HepG2 (cell line): ENCODE results near the gene ALDH3A1. TPM values are rescaled to one million over a fixed set of nuclear protein-coding genes. Genes with fewer than 3 reads are reported as not detected.
A peak's percentile ranks its signal among the peaks of the same experiment; 100 is the strongest.

Experiments used
- FIP1L1 ChIP-seq: fragments of 200-400 bp; formaldehyde crosslinking; IDR thresholded peaks from 2 replicates; pipeline ENCODE4 v1.6.1; 2018; ENCODE audit warnings: low read depth, mild to moderate bottlenecking, low read length, moderate library complexity, borderline replicate concordance; ENCODE audit not compliant: insufficient read depth
- FOXA1 ChIP-seq, 2 experiments: fragments of 450-650 bp in 1 of 2; sonication (generic) in 1 of 2; formaldehyde crosslinking in 1 of 2; IDR thresholded peaks; 2 replicates each; pipeline versions ENCODE4 v1.4.0 to v1.6.1; 2016 to 2020; ENCODE audit warnings: missing genetic modification reagents in 1 of 2
- FOXA3 ChIP-seq: IDR thresholded peaks from 2 replicates; pipeline ENCODE4 v1.6.1; 2016; ENCODE audit warnings: missing genetic modification reagents, missing compliant biosample characterization
- FOXJ3 ChIP-seq: sonication (generic); formaldehyde crosslinking; IDR thresholded peaks from 2 replicates; pipeline ENCODE4 v1.4.0; 2020; ENCODE audit warnings: missing genetic modification reagents, mild to moderate bottlenecking, borderline replicate concordance
- FOXM1 ChIP-seq: sonication (generic); formaldehyde crosslinking; IDR thresholded peaks from 2 replicates; pipeline ENCODE4 v1.5.0; 2020; ENCODE audit warnings: missing genetic modification reagents
- GPBP1L1 ChIP-seq: sonication (generic); formaldehyde crosslinking; IDR thresholded peaks from 2 replicates; pipeline ENCODE4 v1.5.0; 2020; ENCODE audit warnings: mild to moderate bottlenecking, missing genetic modification reagents
- HINFP ChIP-seq: sonication (generic); formaldehyde crosslinking; IDR thresholded peaks from 2 replicates; pipeline ENCODE4 v1.4.0; 2020; ENCODE audit warnings: low read depth, mild to moderate bottlenecking, missing genetic modification reagents
- MLLT10 ChIP-seq: sonication (generic); formaldehyde crosslinking; IDR thresholded peaks from 2 replicates; pipeline ENCODE4 v1.4.0; 2020; ENCODE audit warnings: missing genetic modification reagents
- MTA3 ChIP-seq: sonication (generic); formaldehyde crosslinking; IDR thresholded peaks from 2 replicates; pipeline ENCODE4 v1.4.0; 2020; ENCODE audit warnings: missing genetic modification reagents
- SMYD3 ChIP-seq: sonication (generic); formaldehyde crosslinking; IDR thresholded peaks from 2 replicates; pipeline ENCODE4 v1.8.1; 2023; ENCODE audit warnings: mild to moderate bottlenecking, missing genetic modification reagents
- ZFP91 ChIP-seq: sonication (generic); formaldehyde crosslinking; IDR thresholded peaks from 2 replicates; pipeline ENCODE4 v1.9.0; 2022; ENCODE audit warnings: missing genetic modification reagents, mild to moderate bottlenecking, borderline replicate concordance
- ZNF251 ChIP-seq: sonication (generic); formaldehyde crosslinking; IDR thresholded peaks from 2 replicates; pipeline ENCODE4 v1.9.0; 2021; ENCODE audit warnings: mild to moderate bottlenecking, missing genetic modification reagents
- ZNF367 ChIP-seq: sonication (generic); formaldehyde crosslinking; IDR thresholded peaks from 2 replicates; pipeline ENCODE4 v1.4.0; 2020; ENCODE audit warnings: missing genetic modification reagents, borderline replicate concordance
- ZNF432 ChIP-seq: sonication (generic); formaldehyde crosslinking; IDR thresholded peaks from 2 replicates; pipeline ENCODE4 v1.5.0; 2020; ENCODE audit warnings: missing genetic modification reagents, mild to moderate bottlenecking, borderline replicate concordance
- ZNF670 ChIP-seq: sonication (generic); formaldehyde crosslinking; IDR thresholded peaks from 2 replicates; pipeline ENCODE4 v1.8.0; 2022; ENCODE audit warnings: mild to moderate bottlenecking, missing genetic modification reagents, borderline replicate concordance
- ZNF674 ChIP-seq: sonication (generic); formaldehyde crosslinking; IDR thresholded peaks from 2 replicates; pipeline ENCODE4 v1.5.0; 2020; ENCODE audit warnings: low read depth, mild to moderate bottlenecking, missing genetic modification reagents
- ZNF709 ChIP-seq: sonication (generic); formaldehyde crosslinking; IDR thresholded peaks from 2 replicates; pipeline ENCODE4 v1.5.0; 2020; ENCODE audit warnings: mild to moderate bottlenecking, missing genetic modification reagents
- ZNF746 ChIP-seq: sonication (generic); formaldehyde crosslinking; IDR thresholded peaks from 2 replicates; pipeline ENCODE4 v1.8.0; 2022; ENCODE audit warnings: mild to moderate bottlenecking, missing genetic modification reagents
- ZSCAN5A ChIP-seq: sonication (generic); formaldehyde crosslinking; IDR thresholded peaks from 2 replicates; pipeline ENCODE4 v1.8.0; 2022; ENCODE audit warnings: mild to moderate bottlenecking, missing genetic modification reagents, borderline replicate concordance
- polyA plus RNA-seq, 8 experiments: library from polyadenylated mRNA; depleted of rRNA in 3 of 8; stranded (reverse) in 7 of 8; unstranded in 1 of 8; fragments of >200 nt; fragmentation: Illumina TruSeq in 4 of 8; extraction: Trizol in 4 of 8; gene quantifications; 2 replicates each; pipeline versions ENCODE4 v1.2.1 to v1.2.3, GENCODE V29; 2011 to 2016; ENCODE audit warnings: low read depth in 4 of 8, missing spikeins in 1 of 8, mixed read lengths in 1 of 8; ENCODE audit not compliant: insufficient read depth in 1 of 8
- total RNA-seq, 5 experiments: library from RNA; depleted of rRNA; stranded (reverse); fragments of >200 nt; fragmentation: Illumina TruSeq; extraction: Trizol; gene quantifications; 2 replicates each; pipeline ENCODE4 v1.2.3, GENCODE V29; 2016; ENCODE audit warnings: low read depth in 1 of 5

The ALDH3A1 gene
- total and polyA plus RNA-seq, 2 of the 13 experiments (the other 11 are each of a cell fraction or from before 2014, with no cell fraction given), result 0.07 to 0.62 TPM

GRCh38 chr17:19762515-19762961, 14.4 kb upstream of the ALDH3A1 start (continued):
- TF ChIP-seq ZFP91 (CRISPR knock-in tag) (0 out of 2 replicates have a peak, but pooled peaks have one; percentile 48), ZNF432 (CRISPR knock-in tag) (no peak), ZNF670 (CRISPR knock-in tag) (no peak), ZNF367 (CRISPR knock-in tag) (no peak), ZSCAN5A (CRISPR knock-in tag) (no peak), HINFP (CRISPR knock-in tag) (no peak), GPBP1L1 (CRISPR knock-in tag) (no peak), FOXA1 (IDR thresholded peaks at IDR 0.05) (no peak), FOXA1 (CRISPR knock-in tag; IDR thresholded peaks at IDR 0.05) (no peak), FOXA3 (CRISPR knock-in tag) (no peak), MLLT10 (no peak), SMYD3 (no peak), FOXM1 (CRISPR knock-in tag) (no peak), FOXJ3 (CRISPR knock-in tag) (no peak), FIP1L1 (no peak), ZNF251 (no peak), ZNF674 (CRISPR knock-in tag) (no peak), ZNF746 (CRISPR knock-in tag) (no peak), MTA3 (no peak), ZNF709 (CRISPR knock-in tag) (no peak)
